GM12864 (cell line): Measurements from ENCODE around the gene CYB5R2.

Experiments used
- DNase-seq: peaks from one replicate; pipeline ENCODE4 v3.0.0-alpha.2; 2011; ENCODE audit warnings: low read depth
- H3K4me3 ChIP-seq: 2 replicates; pipeline ENCODE4 v1.5.1; 2011; ENCODE audit warnings: mild to moderate bottlenecking, low read depth, low read length, control low read depth
- TF ChIP-seq, protein P1 (sequence below): IDR thresholded peaks from 2 replicates; pipeline ENCODE4 v1.5.1; 2011; ENCODE audit warnings: low read depth, mild to moderate bottlenecking, moderate library complexity, low read length, control low read depth, inconsistent platforms; ENCODE audit errors: missing control alignments

Gene CYB5R2

DNA sequence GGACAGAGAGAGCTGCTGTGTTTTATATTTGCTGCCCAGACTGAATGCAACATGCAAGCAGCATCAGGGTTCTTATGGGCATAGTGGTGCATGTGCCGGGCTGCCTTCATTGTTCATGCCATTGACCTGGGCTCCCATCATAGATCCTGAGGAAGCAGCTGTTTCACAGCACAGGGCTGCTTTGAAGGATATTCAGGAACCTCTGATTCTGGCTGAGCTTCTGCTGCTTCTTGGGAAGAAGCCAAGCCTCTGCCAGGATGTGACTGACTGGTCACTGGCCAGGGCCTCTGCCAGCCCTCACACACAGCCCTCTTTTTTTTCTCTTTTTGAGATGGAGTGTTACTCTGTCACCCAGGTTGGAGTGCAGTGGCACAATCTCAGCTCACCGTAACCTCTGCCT lies 43.3 kb downstream of the CYB5R2 start:
- TF ChIP-seq, protein P1, sequence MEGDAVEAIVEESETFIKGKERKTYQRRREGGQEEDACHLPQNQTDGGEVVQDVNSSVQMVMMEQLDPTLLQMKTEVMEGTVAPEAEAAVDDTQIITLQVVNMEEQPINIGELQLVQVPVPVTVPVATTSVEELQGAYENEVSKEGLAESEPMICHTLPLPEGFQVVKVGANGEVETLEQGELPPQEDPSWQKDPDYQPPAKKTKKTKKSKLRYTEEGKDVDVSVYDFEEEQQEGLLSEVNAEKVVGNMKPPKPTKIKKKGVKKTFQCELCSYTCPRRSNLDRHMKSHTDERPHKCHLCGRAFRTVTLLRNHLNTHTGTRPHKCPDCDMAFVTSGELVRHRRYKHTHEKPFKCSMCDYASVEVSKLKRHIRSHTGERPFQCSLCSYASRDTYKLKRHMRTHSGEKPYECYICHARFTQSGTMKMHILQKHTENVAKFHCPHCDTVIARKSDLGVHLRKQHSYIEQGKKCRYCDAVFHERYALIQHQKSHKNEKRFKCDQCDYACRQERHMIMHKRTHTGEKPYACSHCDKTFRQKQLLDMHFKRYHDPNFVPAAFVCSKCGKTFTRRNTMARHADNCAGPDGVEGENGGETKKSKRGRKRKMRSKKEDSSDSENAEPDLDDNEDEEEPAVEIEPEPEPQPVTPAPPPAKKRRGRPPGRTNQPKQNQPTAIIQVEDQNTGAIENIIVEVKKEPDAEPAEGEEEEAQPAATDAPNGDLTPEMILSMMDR = no peak
- H3K4me3 ChIP-seq = no peak overlapping the region
- DNase-seq = no peak

DNA sequence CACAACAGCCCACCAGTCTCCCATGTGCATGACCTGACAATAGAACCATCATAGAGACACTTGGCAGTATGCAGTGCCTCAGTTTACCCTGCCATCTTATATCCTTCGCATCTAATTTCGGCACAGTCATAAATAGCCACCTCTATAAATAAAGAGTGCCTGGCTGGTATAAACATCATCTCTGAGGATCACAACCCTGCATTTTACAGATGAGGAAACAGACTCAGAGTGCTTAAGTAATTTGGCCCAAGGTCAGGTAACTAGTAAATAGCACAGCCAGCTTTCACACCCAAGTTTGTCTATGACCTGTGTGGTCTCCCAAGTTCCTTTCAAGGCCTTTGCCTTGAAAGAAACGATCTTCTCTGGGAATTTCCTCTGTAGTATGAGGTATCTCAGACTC lies 44.6 kb downstream of the CYB5R2 start:
- TF ChIP-seq, protein P1 = no peak
- DNase-seq = no peak
- no peak overlapping the region for H3K4me3 ChIP-seq

DNA sequence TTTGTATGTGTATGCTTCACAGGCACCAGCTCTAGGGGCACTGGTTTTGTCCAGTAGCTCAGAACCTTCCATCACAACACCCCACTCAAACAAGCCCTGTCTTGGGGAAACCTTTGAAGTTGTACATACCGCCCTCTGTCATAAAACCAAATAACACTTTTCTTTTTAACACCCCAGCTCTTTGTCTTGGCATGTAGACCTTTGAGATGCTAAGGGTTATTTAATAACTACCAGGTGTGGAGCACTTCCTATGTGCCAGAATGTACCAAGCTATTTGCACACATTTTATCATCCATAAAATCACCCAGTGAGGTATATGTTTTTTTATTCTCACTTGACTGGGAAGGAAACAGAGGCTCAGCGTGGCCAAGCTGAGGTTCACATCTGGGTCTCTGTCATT lies 50.6 kb downstream of the CYB5R2 start:
- TF ChIP-seq, protein P1 = no peak
- no peak overlapping the region for H3K4me3 ChIP-seq
- no peak for DNase-seq

DNA sequence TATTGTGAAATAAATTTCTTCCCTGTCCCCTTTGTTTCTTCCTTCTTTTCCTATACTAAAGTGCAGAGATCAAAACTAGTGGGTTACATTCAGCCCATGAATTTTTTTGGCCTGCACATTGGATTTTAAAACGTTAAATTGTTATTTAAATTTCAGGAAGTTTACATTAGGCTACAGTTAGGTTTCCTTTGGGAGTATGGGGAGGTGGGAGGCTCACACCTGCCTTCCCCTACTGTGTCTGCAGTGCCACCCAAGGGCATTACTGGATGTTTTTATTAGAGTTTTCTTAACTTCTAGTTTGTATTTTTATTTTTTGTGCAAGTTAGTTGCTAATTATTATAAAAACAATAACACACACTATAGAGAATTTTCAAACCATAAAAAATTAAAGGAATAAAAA lies 51.7 kb downstream of the CYB5R2 start:
- TF ChIP-seq, protein P1 = no peak
- DNase-seq = no peak
- H3K4me3 ChIP-seq = no peak overlapping the region

DNA sequence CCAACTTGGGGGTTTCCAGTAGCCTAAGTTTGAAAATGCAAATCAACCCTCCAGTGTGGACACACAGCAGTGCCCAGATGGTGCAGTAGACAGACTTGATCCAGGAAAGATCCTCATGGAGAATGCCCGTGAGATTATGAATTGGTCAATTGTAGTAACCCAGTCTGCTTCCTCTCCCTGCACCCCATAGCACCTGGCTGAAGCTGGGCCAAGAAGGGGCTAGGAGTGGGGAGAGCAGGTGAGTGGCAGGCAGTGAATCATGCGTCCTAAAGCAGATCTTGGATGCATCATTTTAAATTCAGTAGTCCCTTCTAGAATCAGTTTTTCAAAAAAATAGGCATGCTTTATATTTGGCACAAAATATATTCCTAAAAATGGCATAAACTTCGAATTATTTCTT lies 52.2 kb downstream of the CYB5R2 start:
- DNase-seq = no peak
- TF ChIP-seq, protein P1 = no peak
- no peak overlapping the region for H3K4me3 ChIP-seq

DNA sequence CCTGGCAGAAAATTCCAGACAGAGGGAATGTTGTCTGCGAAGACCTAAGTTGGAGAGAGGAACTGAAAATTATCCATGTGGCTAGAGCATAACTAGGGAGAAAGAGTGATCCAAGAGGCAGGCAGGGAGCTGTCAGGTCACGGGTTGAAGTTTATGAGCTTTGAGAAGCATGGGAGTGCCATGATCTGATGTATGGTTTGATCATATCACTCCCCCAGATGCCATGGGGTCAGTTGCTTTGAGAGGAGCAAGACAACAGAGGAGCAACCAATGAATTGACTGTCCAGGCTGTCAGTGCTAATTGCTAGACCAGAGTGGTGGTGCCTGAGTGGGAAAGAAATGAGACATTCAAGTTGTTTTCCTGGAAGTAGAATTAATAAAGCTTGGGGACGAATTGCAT lies 54.0 kb downstream of the CYB5R2 start:
- no peak overlapping the region for H3K4me3 ChIP-seq
- TF ChIP-seq, protein P1 = no peak
- no peak for DNase-seq

DNA sequence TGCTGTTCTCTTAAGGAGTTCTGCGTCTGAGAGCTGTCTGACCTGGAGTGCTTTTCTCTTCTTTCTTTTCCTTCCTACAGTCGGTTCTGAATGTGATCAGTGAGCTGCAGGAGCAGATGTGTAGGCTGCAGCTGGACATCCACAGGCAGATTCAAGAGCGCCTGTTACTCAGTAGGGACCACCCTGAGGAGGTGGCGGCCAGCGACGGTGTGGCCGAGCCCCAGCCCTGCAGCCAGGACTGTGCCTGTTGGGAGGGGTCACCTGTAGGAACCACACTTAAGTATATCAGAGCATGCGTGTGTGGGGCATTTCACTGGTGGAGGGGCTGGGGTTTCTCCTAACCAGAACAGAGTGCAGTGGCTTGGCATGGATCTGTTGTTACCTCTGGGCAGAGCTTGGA lies 56.3 kb downstream of the CYB5R2 start:
- TF ChIP-seq, protein P1 = no peak
- DNase-seq = no peak
- no peak overlapping the region for H3K4me3 ChIP-seq
